ENCODE measurements around the gene ZNF414.
A peak's percentile ranks its signal among the peaks of the same experiment; 100 is the strongest.
"Not testable (repeated sequence)": the region's sequence is repeated elsewhere in the genome, so short reads cannot be mapped to it uniquely, and the experiment has no call there.

The ZNF414 gene, protein sequence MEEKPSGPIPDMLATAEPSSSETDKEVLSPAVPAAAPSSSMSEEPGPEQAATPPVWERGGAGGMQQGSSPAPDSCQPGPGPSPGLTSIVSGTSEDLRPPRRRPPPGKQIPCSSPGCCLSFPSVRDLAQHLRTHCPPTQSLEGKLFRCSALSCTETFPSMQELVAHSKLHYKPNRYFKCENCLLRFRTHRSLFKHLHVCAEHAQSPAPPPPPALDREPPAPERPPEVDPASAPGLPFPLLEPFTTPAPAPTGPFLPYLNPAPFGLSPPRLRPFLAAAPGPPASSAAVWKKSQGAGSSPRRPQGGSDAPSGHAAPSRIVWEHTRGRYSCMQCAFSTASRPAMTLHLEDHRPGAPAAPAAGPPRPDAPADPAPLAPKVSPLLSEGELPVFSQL

DNA sequence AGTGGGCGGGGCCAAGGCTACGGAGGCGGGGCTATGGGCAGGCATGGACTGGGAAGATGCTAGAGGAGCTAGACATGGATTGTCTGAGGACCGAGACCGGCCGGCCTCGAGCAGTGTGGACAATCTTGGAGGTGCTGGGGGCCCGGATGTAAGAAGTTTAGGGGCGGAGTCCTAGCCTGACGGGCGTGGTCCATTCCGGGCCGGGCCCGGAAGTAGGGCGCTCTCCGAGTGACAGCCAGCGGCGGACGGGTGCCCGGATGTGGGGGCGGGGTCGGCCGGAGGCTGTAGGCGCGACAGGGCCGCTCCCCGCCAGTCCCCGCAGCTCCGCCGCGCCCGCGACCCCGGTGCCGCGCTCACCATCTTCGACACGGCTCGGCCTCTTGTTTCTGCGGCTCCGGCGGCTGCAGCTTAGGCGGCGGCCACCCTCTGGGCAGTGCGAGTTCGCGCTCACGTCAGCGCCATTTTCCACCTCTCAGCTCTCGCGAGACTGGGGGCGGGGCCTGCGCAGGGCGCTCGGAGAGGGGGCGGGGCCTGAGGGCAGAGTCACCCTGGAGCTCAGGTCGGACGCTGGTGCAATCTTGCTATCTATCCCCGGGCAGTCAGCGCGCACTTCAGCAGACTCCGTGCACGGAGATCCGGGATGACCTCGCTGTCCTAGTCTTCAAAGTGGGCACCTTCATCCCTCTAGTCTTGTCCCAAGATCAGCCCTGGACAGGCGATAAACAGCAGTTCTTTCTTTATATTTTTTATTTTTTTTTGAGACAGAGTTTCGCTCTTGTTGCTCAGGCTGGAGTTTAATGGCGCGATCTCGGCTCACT, at the start of gene ZNF414:
TSS of gene ZNF414 (minus strand) at position 481 of the 818 bp plus-strand sequence. CDS start at position 360, 121 bp downstream.
- FAIRE-seq (peak; percentile 79), DNase-seq (ENCODE audit: low spot score) (peak; percentile 89)

- no peak for DNase-seq (ENCODE audit: low spot score)
- FAIRE-seq, result no peak
Measured at GRCh38 chr19:8561075-8561764, 47.3 kb upstream of the ZNF414 start.

- no peak for FAIRE-seq
Measured at GRCh38 chr19:8558325-8558724, 44.4 kb upstream of the ZNF414 start.

DNA sequence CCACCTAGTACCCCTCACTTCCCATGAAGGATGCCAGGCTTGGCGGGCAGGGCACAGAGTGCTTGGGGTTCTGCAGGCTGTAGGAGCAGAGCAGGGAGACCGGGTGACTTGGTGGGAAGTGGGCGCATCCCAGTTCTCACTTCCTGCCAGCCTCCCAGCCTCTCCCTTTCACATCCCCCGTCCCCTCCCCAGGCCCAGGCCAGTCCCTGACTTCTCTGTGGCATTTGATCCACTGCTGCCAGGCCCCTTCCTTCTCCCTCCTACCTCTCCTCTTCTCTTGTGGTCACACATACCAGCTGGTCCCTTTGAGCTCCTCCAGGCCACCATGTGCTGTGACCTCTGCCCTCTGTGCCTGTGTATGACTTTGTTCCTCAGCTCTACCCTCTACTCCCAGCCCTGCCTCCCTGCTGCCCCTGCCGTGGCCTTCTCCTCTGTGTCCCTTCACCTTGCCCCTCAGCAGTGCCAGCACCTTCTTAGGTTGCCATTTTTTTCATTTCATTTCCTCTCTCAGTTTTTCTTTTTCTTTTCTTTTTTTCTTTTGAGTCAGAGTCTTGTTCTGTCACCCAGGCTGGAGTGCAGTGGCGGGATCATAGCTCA, 43.8 kb upstream of the ZNF414 start:
- DNase-seq (ENCODE audit: low spot score) (no peak), FAIRE-seq (no peak)

More at GRCh38 chr19:8558325-8558724, 44.4 kb upstream of the ZNF414 start:
- DNase-seq (ENCODE audit: low spot score), result no peak

DNA sequence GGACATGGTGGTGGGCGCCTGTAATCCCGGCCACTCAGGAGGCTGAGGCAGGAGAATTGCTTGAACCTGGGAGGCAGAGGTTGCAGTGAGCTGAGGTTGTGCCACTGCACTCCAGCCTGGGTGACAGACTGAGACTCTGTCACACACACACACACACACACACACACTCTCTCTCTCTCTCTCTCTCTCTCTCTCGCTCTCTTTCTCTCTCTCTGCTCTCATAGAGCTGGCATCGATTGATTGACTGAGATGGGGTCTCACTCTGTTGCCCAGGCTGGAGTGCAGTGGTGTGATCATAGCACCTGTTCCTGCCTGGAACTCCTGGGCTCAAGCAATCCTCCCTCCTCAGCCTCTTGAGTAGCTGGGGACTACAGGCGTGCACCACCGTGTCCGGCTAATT, 39.8 kb upstream of the ZNF414 start:
- DNase-seq (ENCODE audit: low spot score); FAIRE-seq: not testable (repeated sequence)

- FAIRE-seq (no peak), DNase-seq (ENCODE audit: low spot score) (no peak)
Measured at GRCh38 chr19:8552810-8553209, 38.8 kb upstream of the ZNF414 start.

- no peak for DNase-seq (ENCODE audit: low spot score)
Measured at GRCh38 chr19:8550070-8550469, 36.1 kb upstream of the ZNF414 start.

DNA sequence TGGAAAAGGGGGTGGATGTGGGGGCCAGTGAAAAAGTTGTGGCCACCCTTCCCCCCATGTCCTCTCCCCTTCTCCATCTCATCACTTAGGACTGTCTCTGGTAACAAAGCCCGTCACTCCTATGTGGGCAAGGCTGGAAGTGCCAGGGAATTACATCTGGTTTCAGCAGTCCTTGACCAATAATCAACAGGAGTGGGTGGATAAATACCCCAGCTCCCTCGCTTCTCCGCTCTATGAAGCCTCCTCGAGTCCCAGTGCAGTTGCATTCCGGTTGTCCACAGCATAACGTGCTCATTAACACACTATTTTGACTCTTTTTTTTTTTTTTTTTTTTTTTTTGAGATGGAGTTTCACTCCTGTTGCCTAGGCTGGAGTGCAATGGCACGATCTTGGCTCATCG, 31.8 kb upstream of the ZNF414 start:
- FAIRE-seq (no peak), DNase-seq (ENCODE audit: low spot score) (no peak)

More at GRCh38 chr19:8550070-8550469, 36.1 kb upstream of the ZNF414 start:
- FAIRE-seq, result no peak

DNA sequence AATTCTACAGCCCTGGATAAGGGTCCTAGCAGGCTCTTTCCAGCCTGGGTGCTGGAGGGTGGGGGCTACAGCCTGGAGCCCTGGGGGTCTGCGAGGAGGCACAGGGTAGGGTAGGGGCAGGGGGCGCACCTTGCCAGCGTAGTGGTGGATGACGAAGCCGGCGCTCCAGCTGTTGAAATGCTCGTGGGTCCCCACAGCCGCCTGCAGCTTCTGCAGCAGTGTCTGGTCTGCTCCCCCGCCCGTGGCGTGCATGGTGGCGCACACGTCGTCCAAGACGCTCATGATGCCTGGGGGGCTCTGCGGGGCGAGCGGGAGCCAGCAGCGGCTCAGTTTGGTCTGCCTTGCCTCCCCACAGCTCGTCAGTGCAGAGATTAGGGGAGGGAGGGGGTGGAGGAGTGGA, 30.2 kb upstream of the ZNF414 start:
- DNase-seq (ENCODE audit: low spot score) (no peak), FAIRE-seq (no peak)

- DNase-seq (ENCODE audit: low spot score) (no peak), FAIRE-seq (no peak)
Measured at GRCh38 chr19:8539621-8540149, 25.7 kb upstream of the ZNF414 start.

DNA sequence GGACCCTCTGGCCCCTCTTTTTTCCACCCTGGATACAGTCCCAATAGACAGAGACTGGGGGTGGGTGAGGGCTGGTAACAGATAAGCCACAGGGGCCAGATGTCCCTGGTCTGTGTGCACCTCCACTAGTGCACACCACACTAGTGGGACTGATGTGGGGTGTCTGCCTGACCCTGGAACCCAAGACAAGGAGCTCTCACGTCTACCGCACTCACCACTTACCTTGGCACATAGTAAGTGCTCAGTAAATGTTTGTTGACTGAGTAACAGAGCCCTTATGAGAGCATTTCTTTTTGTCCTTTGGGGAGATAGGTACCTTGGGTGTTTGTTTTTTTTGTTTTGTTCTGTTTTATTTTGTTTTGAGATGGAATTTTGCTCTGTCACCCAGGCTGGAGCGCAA, 23.1 kb upstream of the ZNF414 start:
- FAIRE-seq, result no peak

GRCh38 chr19:8536282-8536681, 22.3 kb upstream of the ZNF414 start:
- FAIRE-seq (no peak), DNase-seq (ENCODE audit: low spot score) (no peak)

More for the DNA sequence above, 23.1 kb upstream of the ZNF414 start:
- no peak for DNase-seq (ENCODE audit: low spot score)

GRCh38 chr19:8532225-8532624, 18.3 kb upstream of the ZNF414 start:
- FAIRE-seq, result no peak

GRCh38 chr19:8531470-8531869, 17.5 kb upstream of the ZNF414 start:
- DNase-seq (ENCODE audit: low spot score) (no peak), FAIRE-seq (no peak)

More at GRCh38 chr19:8532225-8532624, 18.3 kb upstream of the ZNF414 start:
- no peak for DNase-seq (ENCODE audit: low spot score)

- no peak for DNase-seq (ENCODE audit: low spot score)
- no peak for FAIRE-seq
Measured at GRCh38 chr19:8530061-8530679, 16.2 kb upstream of the ZNF414 start.

- FAIRE-seq (no peak), DNase-seq (ENCODE audit: low spot score) (no peak)
Measured at GRCh38 chr19:8529369-8530006, 15.5 kb upstream of the ZNF414 start.

DNA sequence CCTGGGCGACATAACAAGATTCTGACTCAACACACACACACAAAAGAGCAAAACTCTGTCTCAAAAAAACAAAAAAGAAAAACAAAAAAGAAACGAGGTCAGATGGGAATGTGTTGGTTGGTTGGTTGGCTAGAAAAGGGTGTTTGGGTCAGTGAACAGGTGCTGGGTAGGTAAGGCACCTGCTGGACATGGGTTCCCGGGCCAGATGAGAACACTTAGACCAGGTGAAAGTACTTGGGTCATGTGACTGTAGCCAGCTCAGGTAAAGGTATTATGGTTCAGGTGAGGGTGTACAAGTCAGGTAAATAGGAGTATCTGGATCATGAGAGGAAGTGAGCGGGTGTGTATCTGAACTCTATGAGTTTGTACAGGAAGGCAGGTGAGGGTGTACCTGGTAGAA, 14.5 kb upstream of the ZNF414 start:
- DNase-seq (ENCODE audit: low spot score), result no peak
- no peak for FAIRE-seq

- DNase-seq (ENCODE audit: low spot score) (peak; percentile 23), FAIRE-seq (no peak)
Measured at GRCh38 chr19:8526345-8527091, 12.6 kb upstream of the ZNF414 start.

DNA sequence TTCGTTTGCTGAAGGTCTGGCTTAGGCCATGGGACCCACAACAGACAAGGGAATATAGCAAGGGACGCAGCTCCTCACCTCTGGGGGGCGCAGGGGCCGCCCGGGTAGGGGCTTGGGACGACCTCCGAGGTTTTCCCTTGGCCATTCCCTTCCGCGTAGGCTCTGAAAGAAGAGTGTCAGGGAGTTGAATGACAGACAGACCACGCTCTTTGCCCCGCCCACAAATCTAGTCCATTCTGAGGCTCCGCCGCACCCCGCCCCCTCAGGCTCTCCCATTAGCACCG, 11.4 kb upstream of the ZNF414 start:
- DNase-seq (ENCODE audit: low spot score) (no peak), FAIRE-seq (no peak)

GRCh38 chr19:8519388-8519787, 5.4 kb upstream of the ZNF414 start:
- no peak for DNase-seq (ENCODE audit: low spot score)
- FAIRE-seq, result no peak
